Activated CD4-positive, CD25-positive, alpha-beta regulatory T cell treated with anti-CD3 and anti-CD28 coated beads, Interleukin-2, amount 50 U/mL, for 16 hours (primary cell): ENCODE results near the gene LILRA6.

Source experiments
- DNase-seq: peaks from one replicate; pipeline ENCODE4 v3.0.0-alpha.2; 2020; ENCODE audit warnings: low read depth, low spot score

Gene LILRA6

DNA sequence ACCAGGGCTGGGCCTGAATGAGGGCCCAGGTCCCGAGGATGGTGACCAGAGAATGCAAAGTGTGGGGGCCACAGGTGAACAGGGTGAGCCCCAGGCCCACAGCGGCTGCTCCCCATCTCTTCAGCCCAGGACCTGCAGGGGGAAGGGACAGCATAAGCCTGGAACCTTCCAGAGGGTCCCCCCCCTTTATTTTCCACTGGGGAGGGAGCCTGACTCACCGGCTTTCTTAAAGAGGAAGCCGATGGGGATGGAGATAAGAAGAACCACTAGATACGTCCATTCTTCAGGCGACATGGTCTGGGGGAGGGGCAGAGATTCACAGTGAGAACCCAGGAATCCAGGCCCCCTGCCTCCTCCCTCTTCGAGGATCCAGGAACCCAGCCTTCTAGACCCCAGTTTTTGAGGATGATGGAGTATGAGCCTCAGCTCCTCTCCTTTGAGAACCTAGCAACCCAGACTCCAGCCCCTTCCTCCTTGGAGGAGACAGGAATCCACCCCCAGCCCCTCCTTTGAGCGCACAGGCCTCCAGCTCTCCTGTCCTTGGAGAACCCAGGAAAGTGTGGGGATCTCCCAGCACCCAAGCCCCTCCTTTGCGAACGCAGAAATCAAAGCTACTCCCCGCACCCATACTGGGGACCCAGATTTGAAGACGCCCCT lies 54.2 kb downstream of the LILRA6 start:
- DNase-seq, result no peak

DNA sequence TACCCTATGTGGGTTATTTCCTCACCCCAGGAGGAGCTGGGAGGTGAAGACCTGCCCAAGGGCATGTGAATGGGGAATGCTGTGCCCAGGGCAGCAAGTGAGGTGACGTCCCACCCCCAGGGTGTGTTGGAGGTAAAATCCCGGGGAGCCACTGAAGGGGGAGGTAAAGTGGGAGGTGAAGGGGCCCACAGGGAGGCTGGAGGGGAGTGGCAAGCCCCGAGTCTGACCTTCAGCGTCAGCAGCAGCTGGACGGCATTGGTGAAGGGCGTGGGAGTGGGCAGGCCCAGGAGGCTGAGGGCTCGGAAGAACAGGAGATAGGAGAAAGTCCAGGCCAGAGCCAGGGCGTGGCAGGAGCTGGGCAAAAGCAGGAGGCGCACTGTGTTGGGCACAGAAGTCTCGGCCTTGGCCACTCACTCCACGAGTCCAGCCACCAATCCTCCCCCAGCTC lies 55.6 kb downstream of the LILRA6 start:
- DNase-seq, result no peak
